Measurements from ENCODE around the gene MBOAT7. TPM values are rescaled to one million over a fixed set of nuclear protein-coding genes. Genes with fewer than 3 reads are reported as not detected.

Gene MBOAT7
- total RNA-seq, 1 donor from 2014 or later = 107 TPM

DNA sequence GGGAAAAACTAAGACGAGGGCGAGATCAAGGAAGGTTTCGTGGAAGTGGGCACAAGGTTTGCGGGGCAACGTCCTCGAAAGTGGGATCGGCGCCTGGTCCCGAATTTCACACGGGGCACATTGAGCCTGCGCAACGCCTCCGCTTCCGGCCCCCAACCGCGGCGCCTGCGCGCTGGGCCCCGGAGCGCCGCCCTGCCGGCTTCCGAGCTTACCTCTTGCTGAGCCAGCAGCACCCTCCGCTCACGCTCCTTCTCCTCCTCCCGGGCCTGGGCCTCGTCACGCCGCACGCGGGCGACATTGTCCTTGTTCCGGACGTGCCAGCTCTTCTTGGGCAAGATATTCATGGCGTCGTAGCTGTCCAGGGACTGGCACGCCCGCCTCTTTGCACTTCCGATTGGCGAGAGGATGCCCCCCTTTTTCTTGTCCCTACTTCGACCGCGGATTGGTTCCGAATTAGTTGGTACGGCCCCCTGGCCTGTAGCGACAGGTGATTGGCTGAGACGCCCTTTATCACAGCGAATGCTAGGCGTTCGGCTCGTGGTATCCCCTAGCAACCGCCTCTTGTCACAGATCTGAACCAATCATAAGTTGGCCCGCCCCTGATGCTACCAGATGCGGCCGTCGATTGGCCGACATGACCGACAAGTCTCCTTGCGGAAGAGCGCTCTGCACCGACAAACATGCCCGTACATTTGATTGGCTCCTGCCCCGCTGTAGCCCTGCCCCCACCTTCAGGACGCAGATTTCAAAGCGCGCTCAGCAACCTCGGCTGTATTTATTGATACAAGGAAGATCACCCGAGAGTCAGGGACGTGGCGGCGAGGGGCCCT is 29.8 kb downstream of the MBOAT7 start, which contains the start of gene LENG1:
Gene LENG1 (minus strand): TSS at position 370 of the 830 bp plus-strand sequence. CDS start 26 bp downstream, at position 344.
- no peaks in the 10 kb centered on the region for H3K36me3 ChIP-seq (ENCODE audit: control insufficient read depth, insufficient read depth, low read length)
- TF ChIP-seq, protein P1, sequence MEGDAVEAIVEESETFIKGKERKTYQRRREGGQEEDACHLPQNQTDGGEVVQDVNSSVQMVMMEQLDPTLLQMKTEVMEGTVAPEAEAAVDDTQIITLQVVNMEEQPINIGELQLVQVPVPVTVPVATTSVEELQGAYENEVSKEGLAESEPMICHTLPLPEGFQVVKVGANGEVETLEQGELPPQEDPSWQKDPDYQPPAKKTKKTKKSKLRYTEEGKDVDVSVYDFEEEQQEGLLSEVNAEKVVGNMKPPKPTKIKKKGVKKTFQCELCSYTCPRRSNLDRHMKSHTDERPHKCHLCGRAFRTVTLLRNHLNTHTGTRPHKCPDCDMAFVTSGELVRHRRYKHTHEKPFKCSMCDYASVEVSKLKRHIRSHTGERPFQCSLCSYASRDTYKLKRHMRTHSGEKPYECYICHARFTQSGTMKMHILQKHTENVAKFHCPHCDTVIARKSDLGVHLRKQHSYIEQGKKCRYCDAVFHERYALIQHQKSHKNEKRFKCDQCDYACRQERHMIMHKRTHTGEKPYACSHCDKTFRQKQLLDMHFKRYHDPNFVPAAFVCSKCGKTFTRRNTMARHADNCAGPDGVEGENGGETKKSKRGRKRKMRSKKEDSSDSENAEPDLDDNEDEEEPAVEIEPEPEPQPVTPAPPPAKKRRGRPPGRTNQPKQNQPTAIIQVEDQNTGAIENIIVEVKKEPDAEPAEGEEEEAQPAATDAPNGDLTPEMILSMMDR (IDR thresholded peaks at IDR 0.05; ENCODE audit: insufficient read depth, low read length, poor library complexity, severe bottlenecking) = peak; percentile 14
- peaks cover 4% of the 10 kb centered on the region for H3K27me3 ChIP-seq (ENCODE audit: control insufficient read depth, insufficient read depth, low read length)
- peak; percentile 100 for DNase-seq (ENCODE audit: low read depth)
- H3K4me3 ChIP-seq (ENCODE audit: low read depth, low read length) = peak within 1 kb of the TSS; percentile 90

DNA sequence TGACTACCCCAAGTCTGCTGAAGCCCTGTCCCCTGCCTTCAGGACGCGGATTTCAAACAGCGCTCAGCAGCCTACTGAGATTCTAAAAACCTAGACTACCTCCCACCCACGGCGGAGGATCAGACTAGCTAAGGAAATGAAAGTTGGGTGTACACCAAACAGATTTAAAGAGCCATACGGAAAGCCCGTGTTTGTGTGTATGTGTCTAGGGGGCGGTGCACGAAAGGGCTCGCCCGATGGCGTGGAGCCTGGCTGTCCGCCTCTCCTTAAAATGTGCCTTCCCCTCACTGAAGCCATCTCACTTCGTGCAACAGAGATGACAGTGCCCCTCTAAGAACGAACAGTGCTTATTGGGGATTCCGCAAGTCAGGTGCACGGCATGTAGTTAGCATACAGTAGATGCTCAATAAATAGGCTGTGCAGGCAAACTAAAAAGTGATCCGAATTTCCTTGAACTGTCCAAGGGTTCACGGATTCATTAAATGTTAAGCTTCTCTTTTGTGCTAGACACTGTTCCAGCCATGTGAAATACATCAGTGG is 30.5 kb downstream of the MBOAT7 start:
- DNase-seq (ENCODE audit: low read depth) = no peak
- H3K36me3 ChIP-seq (ENCODE audit: control insufficient read depth, insufficient read depth, low read length) = peaks cover under 1% of the 10 kb centered on the region
- TF ChIP-seq, protein P1 (IDR thresholded peaks at IDR 0.05; ENCODE audit: insufficient read depth, low read length, poor library complexity, severe bottlenecking) = no peak
- peak overlapping the region; percentile 90 for H3K4me3 ChIP-seq (ENCODE audit: low read depth, low read length)
- no peaks in the 10 kb centered on the region for H3K27me3 ChIP-seq (ENCODE audit: control insufficient read depth, insufficient read depth, low read length)

DNA sequence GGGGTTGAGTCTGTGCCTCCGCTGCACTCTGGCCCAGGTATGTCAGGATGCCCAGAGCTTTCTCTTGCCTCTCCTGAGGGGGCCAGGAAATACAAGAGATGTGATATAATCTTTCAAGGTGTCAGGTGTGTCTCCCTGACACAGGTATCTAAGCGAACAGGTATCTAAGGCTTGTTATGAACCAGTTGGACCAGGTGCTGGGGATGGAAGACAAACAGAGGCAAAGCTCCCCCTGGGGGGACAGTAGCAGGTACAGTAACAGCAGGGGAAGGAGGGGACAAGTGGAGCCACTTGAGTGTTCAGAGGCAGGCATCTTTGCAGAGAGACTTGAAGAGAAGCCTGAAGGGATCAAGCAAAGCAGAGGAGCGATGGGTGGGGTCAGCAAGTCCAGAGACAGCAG is 32.4 kb downstream of the MBOAT7 start:
- Histone ChIP-seq H3K36me3 (ENCODE audit: control insufficient read depth, insufficient read depth, low read length) (peaks cover 4% of the 10 kb centered on the region), H3K4me3 (ENCODE audit: low read depth, low read length) (no peak overlapping the region), H3K27me3 (ENCODE audit: control insufficient read depth, insufficient read depth, low read length) (no peaks in the 10 kb centered on the region)
- TF ChIP-seq, protein P1 (IDR thresholded peaks at IDR 0.05; ENCODE audit: insufficient read depth, low read length, poor library complexity, severe bottlenecking) = no peak
- DNase-seq (ENCODE audit: low read depth) = no peak

DNA sequence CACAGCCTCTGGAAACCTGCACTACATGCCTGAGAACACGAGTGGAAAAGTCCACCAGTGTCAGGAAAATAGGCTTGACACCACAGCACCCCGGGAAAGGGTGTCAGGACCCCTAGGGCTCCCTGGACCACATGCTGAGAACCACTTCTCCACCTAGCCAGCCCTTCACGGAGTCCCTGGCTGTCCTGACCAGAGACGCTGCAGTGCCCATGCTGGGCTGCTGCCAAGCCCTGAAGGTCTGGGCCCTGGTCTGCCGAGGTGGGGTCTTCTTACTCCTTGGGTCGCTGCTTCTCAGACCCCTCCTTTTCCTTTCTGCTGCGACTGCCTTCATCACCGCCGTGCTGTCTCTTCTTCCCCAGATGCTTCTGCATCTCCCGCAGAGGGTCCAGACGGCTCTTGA is 32.9 kb downstream of the MBOAT7 start:
- H3K27me3 ChIP-seq (ENCODE audit: control insufficient read depth, insufficient read depth, low read length) = no peaks in the 10 kb centered on the region
- peaks cover 4% of the 10 kb centered on the region for H3K36me3 ChIP-seq (ENCODE audit: control insufficient read depth, insufficient read depth, low read length)
- DNase-seq (ENCODE audit: low read depth) = no peak
- TF ChIP-seq, protein P1 (IDR thresholded peaks at IDR 0.05; ENCODE audit: insufficient read depth, low read length, poor library complexity, severe bottlenecking) = no peak
- no peak overlapping the region for H3K4me3 ChIP-seq (ENCODE audit: low read depth, low read length)

DNA sequence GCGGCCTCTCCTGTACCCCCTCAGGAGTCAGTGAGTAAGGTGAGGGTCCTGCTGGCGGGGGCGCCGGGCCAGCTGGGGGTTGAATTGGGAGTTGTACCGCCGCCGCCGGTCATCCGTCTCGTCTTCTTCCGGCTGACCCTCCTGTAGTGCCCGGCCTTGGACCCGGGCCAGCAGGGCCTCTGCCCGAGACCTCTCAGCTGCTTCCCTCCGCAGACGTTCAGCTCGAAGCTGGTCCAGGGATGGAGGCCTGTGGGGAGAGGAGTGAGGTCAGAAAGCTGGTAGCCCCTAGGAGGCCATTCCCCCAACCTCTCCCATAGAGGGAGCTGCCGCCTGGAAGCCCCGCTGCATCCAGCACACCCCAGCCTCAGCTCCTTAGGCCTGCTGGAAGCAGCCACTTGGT is 33.7 kb downstream of the MBOAT7 start:
- TF ChIP-seq, protein P1 (IDR thresholded peaks at IDR 0.05; ENCODE audit: insufficient read depth, low read length, poor library complexity, severe bottlenecking) = no peak
- Histone ChIP-seq H3K27me3 (ENCODE audit: control insufficient read depth, insufficient read depth, low read length) (no peaks in the 10 kb centered on the region), H3K36me3 (ENCODE audit: control insufficient read depth, insufficient read depth, low read length) (peaks cover 5% of the 10 kb centered on the region), H3K4me3 (ENCODE audit: low read depth, low read length) (no peak overlapping the region)
- DNase-seq (ENCODE audit: low read depth) = no peak
